ENCODE results near the gene EGFL7.

DNA sequence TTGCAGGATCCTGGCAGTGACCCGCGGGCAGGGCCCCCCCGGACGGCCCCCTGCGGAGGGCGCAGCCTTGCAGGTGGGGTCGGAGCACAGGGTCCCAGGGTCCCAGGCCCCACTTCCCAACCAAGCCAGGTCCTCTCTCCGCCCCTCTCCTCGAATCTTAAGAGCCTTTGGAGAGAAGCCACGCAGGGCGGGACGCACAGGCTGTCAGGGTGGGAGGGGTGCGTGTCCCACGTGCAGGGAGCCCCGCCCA is 18.4 kb upstream of the EGFL7 start:
- no peak for TF ChIP-seq POLR2A (IDR thresholded peaks at IDR 0.05)
- TF ChIP-seq, protein P1, sequence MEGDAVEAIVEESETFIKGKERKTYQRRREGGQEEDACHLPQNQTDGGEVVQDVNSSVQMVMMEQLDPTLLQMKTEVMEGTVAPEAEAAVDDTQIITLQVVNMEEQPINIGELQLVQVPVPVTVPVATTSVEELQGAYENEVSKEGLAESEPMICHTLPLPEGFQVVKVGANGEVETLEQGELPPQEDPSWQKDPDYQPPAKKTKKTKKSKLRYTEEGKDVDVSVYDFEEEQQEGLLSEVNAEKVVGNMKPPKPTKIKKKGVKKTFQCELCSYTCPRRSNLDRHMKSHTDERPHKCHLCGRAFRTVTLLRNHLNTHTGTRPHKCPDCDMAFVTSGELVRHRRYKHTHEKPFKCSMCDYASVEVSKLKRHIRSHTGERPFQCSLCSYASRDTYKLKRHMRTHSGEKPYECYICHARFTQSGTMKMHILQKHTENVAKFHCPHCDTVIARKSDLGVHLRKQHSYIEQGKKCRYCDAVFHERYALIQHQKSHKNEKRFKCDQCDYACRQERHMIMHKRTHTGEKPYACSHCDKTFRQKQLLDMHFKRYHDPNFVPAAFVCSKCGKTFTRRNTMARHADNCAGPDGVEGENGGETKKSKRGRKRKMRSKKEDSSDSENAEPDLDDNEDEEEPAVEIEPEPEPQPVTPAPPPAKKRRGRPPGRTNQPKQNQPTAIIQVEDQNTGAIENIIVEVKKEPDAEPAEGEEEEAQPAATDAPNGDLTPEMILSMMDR (IDR thresholded peaks at IDR 0.05) = no peak
